ENCODE data around the gene PRF1. TPM values are rescaled to one million over a fixed set of nuclear protein-coding genes. Genes with fewer than 3 reads are reported as not detected.

Gene PRF1
- total RNA-seq, 1 donor from 2014 or later, result 6.2 TPM

- DNase-seq (ENCODE audit: low spot score in 2 of 2), result peak in 1 of 2 donors; percentile 52
- TF ChIP-seq CTCF (IDR thresholded peaks at IDR 0.05), result no peak
These were observed 11.7 kb downstream of the PRF1 start for GRCh38 chr10:70590655-70591416.

GRCh38 chr10:70589762-70590654 lies 12.5 kb downstream of the PRF1 start:
- no peak overlapping the region for H3K4me3 ChIP-seq
- H3K36me3 ChIP-seq, result no peaks in the 10 kb centered on the region
- H3K4me1 ChIP-seq, result no peaks in the 10 kb centered on the region
- intact Hi-C loops (cut with DNase I), result no loop called here
- H3K27me3 ChIP-seq, result no peaks in the 10 kb centered on the region
- H3K27ac ChIP-seq, result no peak overlapping the region
- TF ChIP-seq CTCF (IDR thresholded peaks at IDR 0.05), result no peak
- H3K9me3 ChIP-seq, result no peaks in the 10 kb centered on the region
- no peak for DNase-seq (ENCODE audit: low spot score in 2 of 2)

More at GRCh38 chr10:70590655-70591416, 11.7 kb downstream of the PRF1 start:
- Histone ChIP-seq H3K4me1 (no peaks in the 10 kb centered on the region), H3K4me3 (no peak overlapping the region), H3K27ac (no peak overlapping the region), H3K9me3 (no peaks in the 10 kb centered on the region), H3K36me3 (no peaks in the 10 kb centered on the region), H3K27me3 (no peaks in the 10 kb centered on the region)
- intact Hi-C loops (cut with DNase I), result no loop called here

- Histone ChIP-seq H3K27ac (no peak overlapping the region), H3K4me3 (no peak overlapping the region), H3K36me3 (no peaks in the 10 kb centered on the region), H3K4me1 (no peaks in the 10 kb centered on the region), H3K27me3 (no peaks in the 10 kb centered on the region), H3K9me3 (no peaks in the 10 kb centered on the region)
- intact Hi-C loops (cut with DNase I), result no loop called here
- peak in 1 of 2 donors; percentile 15 for DNase-seq (ENCODE audit: low spot score in 2 of 2)
- TF ChIP-seq CTCF (IDR thresholded peaks at IDR 0.05), result no peak
These were observed 13.5 kb downstream of the PRF1 start for GRCh38 chr10:70588859-70589570.

- Histone ChIP-seq H3K4me1 (no peaks in the 10 kb centered on the region), H3K9me3 (no peaks in the 10 kb centered on the region), H3K27me3 (no peaks in the 10 kb centered on the region), H3K36me3 (no peaks in the 10 kb centered on the region), H3K27ac (no peak overlapping the region), H3K4me3 (no peak overlapping the region)
- DNase-seq (ENCODE audit: low spot score in 2 of 2), result peak in 1 of 2 donors; percentile 27
- no peak for TF ChIP-seq CTCF (IDR thresholded peaks at IDR 0.05)
- intact Hi-C loops (cut with DNase I), result no loop called here
These were observed 14.3 kb downstream of the PRF1 start for GRCh38 chr10:70588255-70588654.

- TF ChIP-seq CTCF (IDR thresholded peaks at IDR 0.05), result no peak
- no peak overlapping the region for H3K4me3 ChIP-seq
- intact Hi-C loops (cut with DNase I), result no loop called here
- H3K4me1 ChIP-seq, result no peaks in the 10 kb centered on the region
- H3K27ac ChIP-seq, result no peak overlapping the region
- H3K27me3 ChIP-seq, result no peaks in the 10 kb centered on the region
- no peaks in the 10 kb centered on the region for H3K9me3 ChIP-seq
- H3K36me3 ChIP-seq, result no peaks in the 10 kb centered on the region
- no peak for DNase-seq (ENCODE audit: low spot score in 2 of 2)
These were observed 15.4 kb downstream of the PRF1 start for GRCh38 chr10:70587045-70587658.
